Measurements from ENCODE around the gene KCNN2. TPM values are rescaled to one million over a fixed set of nuclear protein-coding genes. Genes with fewer than 3 reads are reported as not detected.

KCNN2 gene
- total RNA-seq, 1 experiment from 2014 or later, result not detected

DNA sequence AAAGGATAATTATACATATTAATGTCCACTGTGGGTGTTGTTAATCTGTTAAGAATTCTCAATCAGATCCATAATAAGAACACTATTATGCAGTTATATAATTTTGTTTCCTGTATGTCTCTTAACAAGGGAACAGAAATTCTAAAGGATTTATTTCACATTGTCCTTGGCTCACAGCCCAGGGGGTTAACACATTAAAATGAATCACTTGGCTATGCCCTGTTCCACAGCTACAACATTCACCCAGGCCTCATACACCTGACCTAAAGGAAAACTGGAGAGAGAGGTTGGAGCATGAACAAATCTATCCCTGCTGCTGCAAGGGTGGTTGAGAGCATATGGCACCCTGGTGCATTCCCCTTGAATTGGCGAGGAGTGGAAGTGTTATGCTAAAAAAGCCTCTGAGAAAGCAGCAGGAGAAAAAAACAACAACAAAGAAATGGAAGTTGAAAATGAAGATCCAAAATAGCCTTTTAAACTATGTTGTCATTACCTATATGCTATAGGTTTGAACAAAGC is 116.0 kb downstream of the KCNN2 start:
- CTCF ChIA-PET, result no interaction called here
- Histone ChIP-seq H3K27ac (ENCODE audit: low read depth, low read length) (no peak overlapping the region), H4K20me1 (ENCODE audit: insufficient read depth) (no peaks in the 10 kb centered on the region), H3K4me1 (ENCODE audit: control insufficient read depth in 1 of 2, insufficient read depth in 2 of 2, low read length in 2 of 2) (no peaks in the 10 kb centered on the region), H3K9me2 (ENCODE audit: insufficient read depth) (no peaks in the 10 kb centered on the region), H2AFZ (ENCODE audit: low read depth, low read length, poor library complexity, severe bottlenecking) (no peak overlapping the region), H3K79me2 (ENCODE audit: insufficient read depth, low read length) (no peaks in the 10 kb centered on the region), H3K36me3 (ENCODE audit: control insufficient read depth in 1 of 2, insufficient read depth in 2 of 2, low read length in 2 of 2) (no peaks in the 10 kb centered on the region), H3K27me3 (ENCODE audit: insufficient read depth, low read length) (no peaks in the 10 kb centered on the region), H3K4me2 (ENCODE audit: low read length) (no peak overlapping the region), H3K9me3 (ENCODE audit: control insufficient read depth in 1 of 2, insufficient read depth in 1 of 2, low read depth in 1 of 2, low read length in 2 of 2) (no peaks in the 10 kb centered on the region), H3K4me3 (replicated peaks in 1 of 2; ENCODE audit: low read depth in 1 of 2, low read length in 2 of 2) (no peak overlapping the region), H3K9ac (ENCODE audit: low read length) (no peak overlapping the region)
- POLR2A ChIA-PET, result no interaction called here
- ATAC-seq, result no peak
- RAD21 ChIA-PET (ENCODE audit: low non-redundant PET in 1 of 2, low total read pairs in 2 of 2, uncharacterized antibody in 2 of 2, unreplicated experiment in 2 of 2), result no interaction called here
- intact Hi-C loops (cut with micrococcal nuclease), result no loop called here
- no peak for DNase-seq (ENCODE audit: low read depth, low spot score)
- TF ChIP-seq MAX (IDR thresholded peaks at IDR 0.05), result no peak
- TF ChIP-seq TCF7L2 (IDR thresholded peaks at IDR 0.05; ENCODE audit: borderline replicate concordance, extremely low read depth, insufficient read depth, insufficient read length), result no peak
- no peak for TF ChIP-seq EZH2phosphoT487 (IDR thresholded peaks at IDR 0.05; ENCODE audit: borderline replicate concordance)
- TF ChIP-seq EGR1 (IDR thresholded peaks at IDR 0.05; ENCODE audit: low read depth), result no peak
- TF ChIP-seq CEBPB (IDR thresholded peaks at IDR 0.05; ENCODE audit: low read depth), result no peak
- TF ChIP-seq, protein P1, sequence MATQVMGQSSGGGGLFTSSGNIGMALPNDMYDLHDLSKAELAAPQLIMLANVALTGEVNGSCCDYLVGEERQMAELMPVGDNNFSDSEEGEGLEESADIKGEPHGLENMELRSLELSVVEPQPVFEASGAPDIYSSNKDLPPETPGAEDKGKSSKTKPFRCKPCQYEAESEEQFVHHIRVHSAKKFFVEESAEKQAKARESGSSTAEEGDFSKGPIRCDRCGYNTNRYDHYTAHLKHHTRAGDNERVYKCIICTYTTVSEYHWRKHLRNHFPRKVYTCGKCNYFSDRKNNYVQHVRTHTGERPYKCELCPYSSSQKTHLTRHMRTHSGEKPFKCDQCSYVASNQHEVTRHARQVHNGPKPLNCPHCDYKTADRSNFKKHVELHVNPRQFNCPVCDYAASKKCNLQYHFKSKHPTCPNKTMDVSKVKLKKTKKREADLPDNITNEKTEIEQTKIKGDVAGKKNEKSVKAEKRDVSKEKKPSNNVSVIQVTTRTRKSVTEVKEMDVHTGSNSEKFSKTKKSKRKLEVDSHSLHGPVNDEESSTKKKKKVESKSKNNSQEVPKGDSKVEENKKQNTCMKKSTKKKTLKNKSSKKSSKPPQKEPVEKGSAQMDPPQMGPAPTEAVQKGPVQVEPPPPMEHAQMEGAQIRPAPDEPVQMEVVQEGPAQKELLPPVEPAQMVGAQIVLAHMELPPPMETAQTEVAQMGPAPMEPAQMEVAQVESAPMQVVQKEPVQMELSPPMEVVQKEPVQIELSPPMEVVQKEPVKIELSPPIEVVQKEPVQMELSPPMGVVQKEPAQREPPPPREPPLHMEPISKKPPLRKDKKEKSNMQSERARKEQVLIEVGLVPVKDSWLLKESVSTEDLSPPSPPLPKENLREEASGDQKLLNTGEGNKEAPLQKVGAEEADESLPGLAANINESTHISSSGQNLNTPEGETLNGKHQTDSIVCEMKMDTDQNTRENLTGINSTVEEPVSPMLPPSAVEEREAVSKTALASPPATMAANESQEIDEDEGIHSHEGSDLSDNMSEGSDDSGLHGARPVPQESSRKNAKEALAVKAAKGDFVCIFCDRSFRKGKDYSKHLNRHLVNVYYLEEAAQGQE (IDR thresholded peaks at IDR 0.05; ENCODE audit: low read depth), result no peak
- TF ChIP-seq SRF (IDR thresholded peaks at IDR 0.05; ENCODE audit: low read depth), result no peak
- no peak for TF ChIP-seq ELF1 (IDR thresholded peaks at IDR 0.05; ENCODE audit: borderline replicate concordance, low read depth)
- TF ChIP-seq POLR2A (IDR thresholded peaks at IDR 0.05; ENCODE audit: borderline replicate concordance, extremely low read depth, insufficient read depth, insufficient read length), result no peak
- TF ChIP-seq CBX3 (IDR thresholded peaks at IDR 0.05; ENCODE audit: low read depth), result no peak
- no peak for TF ChIP-seq ZNF274 (IDR thresholded peaks at IDR 0.05; ENCODE audit: low read depth, low read length)
- TF ChIP-seq EZH2 (IDR thresholded peaks at IDR 0.05), result no peak
- TF ChIP-seq ZBTB33 (IDR thresholded peaks at IDR 0.05; ENCODE audit: extremely low read depth, insufficient replicate concordance, low read length), result no peak
- BruUV-seq (replicated peaks), result no TSS peak
